Measurements from ENCODE around the gene BRWD1.
"Not testable (repeated sequence)": the region's sequence is repeated elsewhere in the genome, so short reads cannot be mapped to it uniquely, and the experiment has no call there.

BRWD1 gene

GRCh38 chr21:39282911-39283310 lies 30.5 kb downstream of the BRWD1 start:
- DNase-seq (ENCODE audit: low read depth in 2 of 2), result no peak

DNA sequence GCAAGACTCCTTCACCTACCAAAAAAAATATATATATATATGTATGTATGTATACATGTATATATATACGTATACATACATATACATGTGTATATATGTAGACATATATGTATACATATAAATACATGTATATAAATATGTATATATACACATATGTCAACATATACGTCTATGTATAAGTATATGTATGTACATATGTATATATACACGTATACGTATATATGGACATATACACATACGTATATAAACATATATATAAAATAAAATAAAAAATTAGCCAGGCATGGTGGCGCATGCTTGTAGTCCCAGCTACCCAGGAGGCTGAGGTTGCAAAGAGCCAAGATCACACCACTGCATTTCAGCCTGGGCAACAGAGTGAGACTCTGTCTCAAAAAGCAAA lies 31.6 kb downstream of the BRWD1 start:
- DNase-seq (ENCODE audit: low read depth in 2 of 2), result no peak

DNA sequence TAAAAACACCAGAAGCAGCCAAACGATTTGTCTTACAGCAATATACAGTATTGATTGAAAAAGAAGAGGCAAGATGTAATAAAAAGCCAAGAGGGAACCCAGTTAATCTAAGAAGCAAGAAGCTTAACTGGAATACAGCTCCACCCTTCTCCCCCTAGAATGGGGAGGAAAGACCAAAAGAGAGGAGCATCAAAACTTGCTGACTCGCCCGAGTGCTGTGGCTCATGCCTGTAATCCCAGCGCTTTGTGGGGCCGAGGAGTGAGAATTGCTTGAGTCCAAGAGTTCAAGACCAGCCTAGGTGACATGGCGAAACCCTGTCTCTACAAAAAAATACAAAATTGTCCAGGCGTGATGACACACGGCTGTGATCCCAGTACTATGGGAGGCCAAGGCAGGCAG lies 32.2 kb downstream of the BRWD1 start:
- no peak for DNase-seq (ENCODE audit: low read depth in 2 of 2)

GRCh38 chr21:39269620-39270019 lies 43.8 kb downstream of the BRWD1 start:
- DNase-seq (ENCODE audit: low read depth in 2 of 2), result no peak

- no peak for DNase-seq (ENCODE audit: low read depth in 2 of 2)
Observed at GRCh38 chr21:39265603-39266002, 47.8 kb downstream of the BRWD1 start.

DNA sequence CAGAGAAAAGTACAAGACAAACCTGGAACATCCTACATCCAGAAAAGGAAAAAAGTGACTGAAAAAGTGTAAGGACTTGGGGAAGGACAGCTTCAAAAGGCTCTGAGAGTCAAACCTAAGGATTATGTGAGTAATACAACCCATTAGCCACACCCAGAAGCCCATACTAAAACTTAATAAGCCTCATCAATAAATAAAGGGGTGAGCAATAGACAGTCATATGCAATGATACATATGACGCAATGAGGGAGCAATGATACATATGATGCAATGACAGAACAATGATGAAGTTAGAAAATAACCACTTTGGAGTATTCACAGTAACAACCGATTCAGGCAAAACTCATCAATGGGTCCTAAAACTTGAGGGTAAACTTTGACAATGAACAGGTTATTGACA lies 50.1 kb downstream of the BRWD1 start:
- DNase-seq (ENCODE audit: low read depth in 2 of 2), result no peak

- no peak for DNase-seq (ENCODE audit: low read depth in 2 of 2)
Observed at GRCh38 chr21:39258207-39258606, 55.2 kb downstream of the BRWD1 start.

- no peak for DNase-seq (ENCODE audit: low read depth in 2 of 2)
Observed at GRCh38 chr21:39251326-39251725, 62.1 kb downstream of the BRWD1 start.

GRCh38 chr21:39238275-39238674 lies 75.2 kb downstream of the BRWD1 start:
- DNase-seq (ENCODE audit: low read depth in 2 of 2), result no peak

DNA sequence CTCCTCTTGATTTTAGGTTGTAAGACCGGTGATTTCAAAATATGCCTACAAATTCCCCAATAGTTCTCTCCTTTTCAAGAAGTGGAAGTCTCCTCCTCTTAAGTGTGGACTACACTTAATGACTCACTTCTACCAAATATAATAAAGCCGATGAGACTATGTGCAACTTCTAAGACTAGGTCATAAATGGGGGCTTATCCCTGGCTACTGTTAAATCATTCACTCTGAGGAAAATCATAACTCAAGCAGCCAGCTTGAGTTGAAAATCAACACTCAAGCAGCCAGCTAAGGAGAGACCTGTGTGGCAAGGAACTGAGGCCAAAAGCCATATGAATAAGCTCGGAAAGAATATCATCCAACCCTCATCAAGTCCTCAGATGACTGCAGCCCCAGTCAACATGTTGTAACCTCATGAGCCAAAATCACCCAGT lies 80.6 kb downstream of the BRWD1 start:
- DNase-seq (ENCODE audit: low read depth in 2 of 2), result no peak

GRCh38 chr21:39224930-39225329 lies 88.5 kb downstream of the BRWD1 start:
- DNase-seq (ENCODE audit: low read depth in 2 of 2), result no peak

- no peak for DNase-seq (ENCODE audit: low read depth in 2 of 2)
Observed at GRCh38 chr21:39221997-39222486, 91.4 kb downstream of the BRWD1 start.

DNA sequence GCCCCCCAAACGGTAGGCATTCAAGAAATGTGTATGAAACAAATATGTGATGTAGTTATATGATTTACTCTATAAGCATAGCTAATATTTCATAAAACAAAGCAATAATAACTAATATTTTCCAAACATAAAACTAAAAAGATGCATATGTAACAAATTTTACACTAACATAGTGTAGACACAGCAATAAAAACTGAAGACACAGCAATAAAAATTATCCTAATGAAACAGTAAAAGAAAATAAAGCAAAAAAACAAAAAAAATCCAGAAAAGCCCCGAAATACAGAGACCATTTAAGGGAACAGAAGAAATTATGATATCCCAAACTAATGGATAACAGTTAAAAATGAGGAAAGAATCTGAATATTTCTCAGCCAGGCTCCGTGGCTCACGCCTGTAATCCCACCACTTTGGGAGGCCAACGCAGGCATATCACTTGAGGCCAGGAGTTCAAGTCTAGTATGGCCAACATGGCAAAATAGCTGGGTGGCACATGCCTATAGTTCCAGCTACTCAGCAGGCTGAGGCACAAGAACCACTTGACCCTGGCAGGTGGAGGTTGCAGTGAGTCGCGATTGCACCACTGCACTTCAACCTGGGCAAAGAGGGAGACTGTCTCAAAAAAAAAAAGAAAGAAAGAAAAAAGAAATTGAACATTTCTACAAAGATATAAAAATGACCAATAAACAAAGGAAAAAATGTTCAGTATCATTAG lies 92.0 kb downstream of the BRWD1 start:
- no peak for DNase-seq (ENCODE audit: low read depth in 2 of 2)

GRCh38 chr21:39220875-39221274 lies 92.6 kb downstream of the BRWD1 start:
- not testable (repeated sequence) for DNase-seq (ENCODE audit: low read depth in 2 of 2)

DNA sequence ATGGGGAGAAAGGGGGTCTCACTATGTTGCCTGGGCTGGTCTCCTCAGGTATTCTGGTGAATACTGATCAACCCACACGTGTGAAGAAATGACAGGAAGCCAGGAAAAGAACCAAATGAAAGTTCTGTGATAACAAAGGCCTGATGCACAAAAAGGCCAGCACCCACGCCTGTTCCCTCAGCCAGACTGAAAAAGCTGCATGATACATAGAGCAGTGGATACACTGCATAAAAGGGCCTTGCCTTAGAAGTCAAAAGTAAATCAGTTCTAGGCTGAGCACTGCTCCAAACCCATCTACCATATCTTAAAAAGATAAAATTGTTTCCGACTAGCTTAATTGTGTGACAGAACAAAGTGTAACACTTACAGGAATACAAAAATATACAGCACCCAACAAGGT lies 93.3 kb downstream of the BRWD1 start:
- DNase-seq (ENCODE audit: low read depth in 2 of 2), result no peak

GRCh38 chr21:39218082-39218409 lies 95.4 kb downstream of the BRWD1 start:
- no peak for DNase-seq (ENCODE audit: low read depth in 2 of 2)

GRCh38 chr21:39217356-39218081 lies 95.9 kb downstream of the BRWD1 start:
- DNase-seq (ENCODE audit: low read depth in 2 of 2), result no peak

- no peak for DNase-seq (ENCODE audit: low read depth in 2 of 2)
Observed at GRCh38 chr21:39216290-39216689, 97.1 kb downstream of the BRWD1 start.

GRCh38 chr21:39215078-39215477 lies 98.4 kb downstream of the BRWD1 start:
- no peak for DNase-seq (ENCODE audit: low read depth in 2 of 2)

- no peak for DNase-seq (ENCODE audit: low read depth in 2 of 2)
Observed at GRCh38 chr21:39209334-39209688, 104.1 kb downstream of the BRWD1 start.

DNA sequence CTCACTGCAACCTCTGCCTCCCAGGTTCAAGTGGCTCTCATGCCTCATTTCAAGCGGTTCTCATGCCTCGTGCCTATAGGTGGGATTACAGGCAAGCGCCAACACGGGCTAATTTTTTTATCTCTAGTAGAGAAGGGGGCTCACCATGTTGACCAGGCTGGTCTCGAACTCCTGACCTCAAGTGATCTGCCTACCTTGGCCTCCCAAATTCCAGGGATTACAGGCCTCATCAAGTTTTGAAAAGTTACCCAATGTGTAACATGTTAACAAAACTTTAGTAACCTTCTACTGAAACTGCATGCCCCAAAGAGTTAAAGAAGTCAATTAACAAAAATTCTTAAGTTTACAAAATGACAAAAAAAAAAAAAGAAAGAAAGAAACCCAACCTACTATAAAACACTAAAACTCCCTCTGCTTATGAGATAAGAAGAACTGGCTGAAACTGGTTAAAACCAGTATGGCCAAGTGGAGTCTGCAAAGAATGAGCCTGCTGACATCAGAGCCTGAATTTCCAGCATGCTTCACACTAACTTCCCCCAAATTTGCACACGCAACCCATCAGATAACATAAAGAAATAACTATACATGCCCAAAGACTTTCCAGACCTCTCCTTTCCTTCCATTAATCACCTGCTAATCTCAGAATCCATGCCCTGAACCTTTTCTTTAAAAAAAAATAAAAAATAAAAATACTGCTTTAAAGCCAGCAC lies 104.7 kb downstream of the BRWD1 start:
- no peak for DNase-seq (ENCODE audit: low read depth in 2 of 2)

GRCh38 chr21:39204134-39204533 lies 109.3 kb downstream of the BRWD1 start:
- DNase-seq (ENCODE audit: low read depth in 2 of 2), result no peak

- no peak for DNase-seq (ENCODE audit: low read depth in 2 of 2)
Observed at GRCh38 chr21:39198800-39199199, 114.6 kb downstream of the BRWD1 start.

Measured in stimulated activated CD8-positive, alpha-beta memory T cell treated with anti-CD3 and anti-CD28 coated beads, Interleukin-15, amount 100 ng/mL, for 4 hours (primary cell).